ENCODE measurements around the gene DDX10.

The DDX10 gene

DNA sequence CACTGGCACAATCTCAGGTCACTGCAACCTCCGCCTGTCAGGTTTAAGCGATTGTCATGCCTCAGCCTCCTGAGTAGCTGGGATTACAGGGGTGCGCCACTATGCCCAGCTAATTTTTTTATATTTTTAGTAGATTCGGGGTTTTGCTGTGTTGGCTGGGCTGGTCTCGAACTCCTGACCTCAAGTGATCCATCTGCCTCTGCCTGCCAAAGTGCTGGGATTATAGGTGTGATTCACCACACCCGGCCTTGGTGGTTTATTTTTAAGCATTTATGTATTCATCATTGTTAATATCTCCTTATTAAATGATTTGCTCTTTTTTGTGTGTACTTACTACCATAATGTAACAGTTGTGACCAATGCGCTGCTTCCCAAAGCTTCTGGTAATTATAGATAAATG is 171.7 kb downstream of the DDX10 start:
- DNase-seq = no peak

DNA sequence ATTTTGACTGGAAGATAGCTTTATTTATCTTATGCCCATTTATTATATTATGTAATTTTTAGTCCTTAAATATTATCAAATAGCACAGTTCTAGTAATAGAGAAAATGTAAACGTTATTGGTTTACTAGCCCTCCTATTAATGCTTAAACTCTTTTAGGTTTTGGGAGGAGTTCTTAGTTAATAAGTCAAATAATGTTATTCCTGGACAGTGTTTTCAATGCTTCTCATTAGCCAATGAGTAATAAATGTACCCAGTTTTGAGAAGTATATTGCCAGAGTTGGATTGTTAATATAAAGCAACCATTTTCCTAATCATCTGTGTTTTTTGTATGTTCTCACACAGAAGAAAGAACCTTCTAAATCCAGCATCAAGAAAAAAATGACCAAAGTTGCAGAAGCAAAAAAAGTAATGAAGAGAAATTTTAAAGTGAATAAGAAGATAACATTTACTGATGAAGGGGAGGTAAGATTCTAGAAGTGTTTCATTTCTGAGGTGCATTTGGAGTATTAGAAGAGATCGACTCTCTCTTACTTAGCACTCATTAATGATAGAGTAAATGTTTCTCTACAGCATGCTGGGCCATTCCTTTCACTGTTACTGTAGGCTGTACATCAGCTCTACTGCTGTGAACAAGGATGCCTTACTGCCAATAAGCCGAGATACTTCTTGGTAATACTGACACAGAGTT is 173.4 kb downstream of the DDX10 start:
- DNase-seq = no peak

DNA sequence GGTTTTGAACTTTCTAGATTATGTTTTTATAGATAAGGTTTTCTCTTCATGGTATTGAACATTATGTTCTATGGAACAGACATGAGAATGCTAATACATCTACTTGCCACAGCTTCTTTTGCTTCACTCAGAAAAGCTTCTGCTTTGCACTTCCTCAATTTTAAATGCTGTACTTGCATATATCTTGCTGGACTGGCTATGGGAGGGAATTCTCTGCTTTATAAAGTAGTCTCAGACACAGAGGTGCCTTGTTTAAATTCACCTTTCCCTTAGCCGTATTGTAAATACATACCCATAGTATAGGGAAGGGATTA is 173.9 kb downstream of the DDX10 start:
- DNase-seq = no peak

DNA sequence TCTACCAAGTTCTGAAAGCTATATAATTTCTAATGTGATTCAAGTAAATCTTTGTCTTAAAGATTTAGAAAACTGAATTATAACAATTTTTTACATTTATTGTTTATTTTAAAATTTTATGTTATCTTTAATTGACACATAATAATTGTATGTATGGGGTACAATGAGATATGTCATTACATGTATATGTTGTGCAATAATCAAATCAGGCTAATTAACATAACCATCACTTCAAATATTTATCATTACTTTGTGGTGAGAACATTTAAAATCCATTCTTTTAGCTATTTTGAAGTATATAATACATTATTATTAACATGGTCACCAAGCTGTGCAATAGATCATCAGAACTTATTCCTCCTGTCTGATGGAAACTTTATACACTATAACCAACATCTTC is 181.1 kb downstream of the DDX10 start:
- no peak for DNase-seq

DNA sequence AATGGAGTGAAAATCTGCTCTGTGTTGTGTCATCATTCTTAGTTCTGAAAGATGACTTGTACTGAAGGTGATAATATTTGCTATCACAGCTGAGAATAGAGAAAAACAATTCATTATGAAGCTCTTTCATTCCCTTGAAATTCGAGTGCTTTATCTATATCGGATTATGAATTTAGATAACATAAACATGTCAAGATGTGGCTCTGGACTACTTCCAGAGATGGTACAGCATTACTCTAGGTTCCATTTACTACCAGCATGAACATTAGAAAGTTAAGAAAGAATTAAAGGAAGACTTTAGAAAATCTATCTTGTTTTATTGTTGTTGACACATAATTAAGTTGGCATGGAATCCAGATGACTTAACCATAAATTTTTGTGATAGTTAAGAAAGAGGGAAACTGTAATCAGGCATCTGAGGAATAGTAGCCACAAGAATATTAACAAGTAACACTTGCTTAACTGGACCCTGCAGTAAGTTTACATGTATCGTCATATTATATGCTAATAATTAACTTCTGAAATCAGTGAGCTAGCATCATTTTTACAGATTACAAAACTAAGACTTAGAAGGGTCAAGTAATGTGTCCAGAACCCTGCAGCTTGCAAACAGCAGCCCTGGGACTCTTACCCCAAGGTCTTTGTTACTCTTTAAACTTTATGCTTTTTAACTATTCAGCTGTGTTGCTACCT is 182.6 kb downstream of the DDX10 start:
- DNase-seq = no peak

DNA sequence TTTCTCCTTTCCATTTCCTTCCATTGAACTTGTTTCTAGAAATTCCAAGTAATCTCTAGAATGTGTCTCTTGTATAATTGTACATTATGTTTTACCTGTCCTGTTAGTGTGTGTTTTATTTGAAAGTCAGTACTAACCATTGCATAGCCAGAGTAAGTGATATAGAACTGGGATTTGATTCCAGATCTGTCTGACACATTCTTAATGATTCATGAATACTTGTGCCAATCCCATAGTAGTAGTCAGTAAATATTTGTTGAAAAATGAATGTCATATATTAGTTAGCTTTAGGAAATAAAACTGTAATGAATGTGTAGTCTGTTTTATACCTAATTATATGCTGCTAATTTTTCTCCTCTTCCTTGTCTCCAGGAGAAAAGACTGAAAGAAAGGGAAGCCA is 186.9 kb downstream of the DDX10 start:
- DNase-seq = no peak

DNA sequence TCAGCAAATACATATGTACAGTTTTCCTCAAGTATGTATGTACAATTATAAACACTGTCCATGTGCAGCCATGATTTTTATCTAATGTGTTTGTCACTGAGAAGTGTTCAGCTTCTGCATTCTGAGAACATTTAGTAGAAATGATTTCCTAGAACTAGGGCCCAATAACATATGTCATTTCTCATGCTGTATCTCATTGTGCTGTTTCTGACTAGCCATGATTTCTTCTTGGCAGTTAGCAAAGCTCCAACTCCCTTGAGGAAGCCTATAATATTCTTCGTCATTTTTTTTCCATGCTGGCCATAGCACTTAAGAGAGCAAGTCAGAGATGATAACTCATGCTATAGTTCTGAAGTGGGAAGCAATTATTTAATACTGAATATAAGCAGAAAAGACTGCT is 187.8 kb downstream of the DDX10 start:
- no peak for DNase-seq

DNA sequence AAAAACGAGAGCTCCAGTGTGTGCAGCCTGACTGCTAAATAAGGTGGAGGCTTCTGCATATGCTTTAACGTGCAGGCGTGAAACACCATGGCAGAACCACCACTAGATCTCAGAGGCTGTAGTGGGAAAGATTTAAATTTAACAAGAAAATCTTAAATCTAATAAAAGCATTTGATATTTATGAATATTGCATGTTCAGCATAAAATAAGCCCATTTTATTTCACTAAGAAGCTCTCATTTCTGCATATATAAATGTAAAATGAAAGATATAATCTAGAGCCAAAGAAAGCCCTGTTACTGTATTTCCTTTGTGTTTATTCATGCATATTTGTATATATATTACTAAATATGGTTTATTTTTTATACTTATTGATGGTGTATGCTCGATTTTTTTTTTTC is 188.3 kb downstream of the DDX10 start:
- no peak for DNase-seq

DNA sequence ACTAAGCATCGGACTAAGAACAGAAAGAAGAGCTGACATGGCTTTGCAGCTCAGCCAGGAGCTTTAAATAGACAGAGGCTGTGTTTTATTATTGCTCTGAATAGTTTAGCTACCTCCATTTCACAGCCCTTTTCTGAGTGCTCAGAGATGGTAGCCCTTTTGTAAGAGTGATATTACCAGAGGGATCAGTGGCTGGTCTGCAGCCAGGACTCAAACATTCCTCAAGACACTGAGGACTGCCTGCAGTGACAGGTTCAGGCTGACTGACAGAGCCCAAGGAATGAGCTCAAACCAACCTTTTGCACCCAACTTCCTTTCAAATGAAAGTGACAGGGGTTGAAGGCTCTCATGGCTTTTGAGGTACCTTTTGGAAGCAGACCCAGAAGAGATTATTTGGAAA is 189.0 kb downstream of the DDX10 start:
- peak; percentile 12 for DNase-seq

DNA sequence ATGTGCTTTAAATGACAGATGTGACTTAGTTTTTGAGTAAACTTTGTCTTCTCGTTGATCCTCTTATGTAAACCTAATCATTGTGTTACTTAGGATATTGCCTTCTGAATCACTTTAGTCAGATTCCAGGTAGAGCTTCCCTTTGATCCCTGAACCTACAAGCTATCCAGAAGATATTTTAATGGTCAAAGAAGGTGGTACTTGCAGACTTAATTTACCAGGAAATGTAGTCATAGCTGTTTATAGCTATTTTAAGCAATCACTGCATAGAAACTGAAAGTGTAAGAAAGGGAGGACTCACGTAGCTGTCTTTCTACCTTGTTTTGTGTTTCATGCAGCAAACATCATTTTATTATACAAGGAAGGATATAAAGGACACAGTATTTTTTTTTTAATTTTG is 189.5 kb downstream of the DDX10 start:
- DNase-seq = peak; percentile 43

DNA sequence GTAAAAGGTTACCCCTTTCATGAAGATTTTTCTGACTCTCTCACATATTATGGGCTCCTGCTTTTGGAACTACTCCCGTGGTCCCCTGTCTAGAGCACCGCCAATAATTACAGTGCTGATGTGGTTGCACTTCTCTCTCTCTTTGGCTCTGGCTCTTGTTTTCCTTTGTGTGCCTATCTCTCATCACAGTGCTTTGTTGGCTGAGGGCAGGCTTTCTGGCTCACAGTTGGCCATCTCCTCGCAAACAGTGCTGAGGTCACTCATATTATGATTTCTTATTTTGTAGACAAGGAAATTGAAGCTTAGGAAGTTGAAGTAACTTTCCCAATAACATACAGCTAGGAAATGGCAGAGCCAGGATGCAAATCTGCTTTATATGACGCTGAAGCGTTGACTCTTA is 192.5 kb downstream of the DDX10 start:
- DNase-seq = no peak

DNA sequence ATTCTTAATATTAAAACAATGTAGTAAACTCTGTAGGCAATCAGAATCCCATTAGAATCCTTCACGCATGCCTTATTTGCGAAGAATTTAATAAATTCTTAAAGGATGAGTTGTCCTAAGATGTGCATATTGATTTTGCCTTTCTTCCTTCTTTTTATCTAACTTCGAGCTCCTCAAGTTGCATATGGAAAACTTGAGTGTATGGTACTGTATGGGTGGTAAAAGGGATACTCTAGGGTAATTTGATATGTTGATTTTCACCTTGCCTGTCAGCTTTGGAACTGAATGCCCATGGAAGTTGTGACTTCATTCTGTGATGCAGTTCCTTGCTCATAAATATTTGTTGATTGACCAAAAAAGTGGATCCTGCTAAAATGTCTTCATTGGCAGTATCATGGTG is 193.8 kb downstream of the DDX10 start:
- no peak for DNase-seq

DNA sequence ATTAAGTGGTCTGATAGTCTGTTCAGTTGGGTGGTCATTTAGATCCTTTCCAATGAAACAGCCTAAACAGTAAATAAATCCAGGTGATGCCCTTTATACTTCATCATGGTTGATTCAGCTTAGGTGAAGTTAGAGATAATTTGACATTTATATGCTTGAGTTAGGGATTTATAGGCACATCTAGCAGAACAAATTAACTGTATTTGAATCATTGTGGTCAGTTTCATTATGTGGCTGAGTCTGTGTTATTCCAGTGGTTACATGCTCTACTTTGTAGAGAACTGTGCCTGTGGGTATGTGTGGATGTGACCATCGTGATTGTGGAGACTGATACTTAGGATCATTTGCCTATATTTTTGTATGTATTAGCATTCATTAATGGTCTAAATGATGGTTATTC is 194.6 kb downstream of the DDX10 start:
- DNase-seq = no peak

DNA sequence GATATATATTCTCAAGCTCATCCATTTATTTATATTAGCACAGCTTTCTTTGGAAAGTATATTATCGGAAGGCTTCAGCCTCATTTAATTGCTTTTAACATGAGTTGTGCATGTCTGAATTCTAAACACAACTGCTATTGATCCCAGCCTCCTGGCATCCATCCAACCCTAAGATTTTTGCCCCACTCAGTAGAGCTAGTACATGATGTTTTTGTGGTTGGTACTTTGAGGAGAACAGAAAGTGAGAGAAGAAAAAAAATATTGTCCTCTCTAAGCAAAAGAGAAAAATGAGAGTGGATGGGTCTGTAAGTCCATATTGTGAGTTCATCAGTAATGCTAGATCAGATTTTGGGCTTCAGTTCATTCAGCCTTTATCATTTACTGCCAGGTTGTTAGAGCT is 198.7 kb downstream of the DDX10 start:
- no peak for DNase-seq

DNA sequence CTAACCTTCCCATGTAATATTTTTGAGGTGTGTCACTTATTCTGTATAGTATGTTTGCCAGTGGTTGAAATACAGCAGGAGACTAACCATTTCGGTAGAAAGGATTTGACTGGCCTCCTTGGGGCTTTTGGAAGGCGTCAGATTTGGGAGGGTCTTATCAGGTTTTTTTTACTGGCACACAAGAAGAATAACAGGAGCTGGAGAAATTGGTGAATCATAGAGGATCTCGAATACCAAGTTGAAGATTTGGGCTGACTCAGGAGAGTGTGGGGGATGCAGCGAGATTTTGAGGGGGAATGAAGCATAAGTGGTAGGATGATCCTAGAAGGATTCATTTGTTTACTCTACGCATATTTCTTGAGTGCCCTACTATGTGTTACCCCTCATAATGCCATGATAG is 200.5 kb downstream of the DDX10 start:
- no peak for DNase-seq

DNA sequence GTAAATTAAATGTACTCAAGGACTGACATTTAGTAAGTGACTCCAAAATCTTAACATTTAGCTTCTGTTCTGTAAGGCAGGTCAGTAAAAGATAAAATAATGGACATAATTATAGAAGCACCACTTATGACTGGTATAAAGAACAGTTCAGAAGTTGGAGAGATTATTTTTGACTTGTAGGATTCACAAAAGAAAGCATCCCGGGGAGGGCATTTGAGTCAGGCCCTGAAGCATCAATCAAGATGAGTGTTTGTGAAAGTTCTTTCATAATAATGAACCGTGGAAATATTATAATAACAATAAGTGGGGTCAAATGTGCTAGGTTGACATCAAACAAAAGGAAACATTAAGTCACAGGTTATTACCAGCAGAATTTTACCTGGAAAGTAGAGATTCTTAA is 201.9 kb downstream of the DDX10 start:
- no peak for DNase-seq

DNA sequence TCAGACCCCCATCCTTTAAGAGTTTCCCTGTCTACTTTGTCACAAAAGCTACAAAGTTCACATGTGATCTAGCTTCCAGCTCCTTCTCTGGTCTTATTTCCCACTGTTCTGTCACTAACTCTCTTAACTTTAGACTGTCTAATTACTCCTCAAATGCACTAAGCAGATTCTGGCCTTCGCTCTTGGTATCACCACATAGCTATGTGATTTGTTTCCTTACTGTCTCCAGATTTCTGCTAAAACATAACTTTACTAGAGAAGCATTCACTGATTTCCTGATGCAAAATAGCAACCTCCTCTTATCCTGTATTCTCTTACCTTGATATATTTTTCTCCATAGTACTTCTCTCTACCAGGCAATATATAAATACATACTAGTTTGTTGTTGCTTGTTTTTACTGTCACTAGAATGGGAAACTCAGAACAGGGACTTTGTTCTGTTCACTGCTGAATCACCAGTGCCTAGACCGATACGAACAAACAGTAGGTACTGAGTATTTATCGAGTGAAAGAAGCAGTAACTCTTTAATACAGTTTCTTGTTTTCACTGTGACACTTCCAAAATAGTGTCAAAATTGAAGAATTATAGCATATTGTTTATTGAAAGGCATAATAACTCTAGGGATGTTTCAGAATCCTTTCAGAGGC is 205.6 kb downstream of the DDX10 start:
- DNase-seq = no peak

DNA sequence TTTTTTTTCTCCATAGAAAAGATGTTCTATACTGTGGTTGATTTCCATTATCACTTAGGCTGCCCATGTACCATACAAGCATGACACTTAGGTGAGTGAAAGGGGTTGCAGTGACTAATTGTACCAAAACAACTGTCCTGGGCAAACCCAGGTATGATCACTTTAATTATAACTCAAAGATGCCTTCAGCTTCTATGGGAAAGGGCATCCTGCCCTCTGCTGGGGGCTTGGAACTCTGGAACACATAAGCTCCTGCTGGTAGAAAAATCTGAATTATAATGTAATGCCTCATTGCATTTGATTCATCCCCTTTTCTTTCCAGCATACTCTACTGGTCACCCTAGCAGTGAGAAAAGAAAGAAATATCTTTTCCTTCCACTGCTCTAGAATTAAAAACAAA is 206.3 kb downstream of the DDX10 start:
- DNase-seq = peak; percentile 11

DNA sequence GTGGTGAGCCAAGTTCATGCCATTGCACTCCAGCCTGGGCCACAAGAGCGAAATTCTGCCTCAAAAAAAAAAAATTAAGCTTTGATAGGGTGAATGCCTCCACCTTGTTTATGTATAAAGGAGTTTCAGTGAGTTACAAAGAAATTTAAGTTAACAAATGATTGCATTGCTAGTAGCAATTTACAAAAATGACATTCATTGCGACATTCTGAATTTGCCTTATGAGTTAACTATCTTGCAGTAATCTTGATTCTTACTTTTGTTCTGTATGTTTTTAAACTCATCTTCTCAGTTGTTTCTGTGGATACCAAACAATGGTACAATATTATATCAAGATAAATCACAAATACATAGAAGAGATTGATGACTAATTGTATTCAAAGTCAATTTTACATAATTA is 207.0 kb downstream of the DDX10 start:
- DNase-seq = no peak

DNA sequence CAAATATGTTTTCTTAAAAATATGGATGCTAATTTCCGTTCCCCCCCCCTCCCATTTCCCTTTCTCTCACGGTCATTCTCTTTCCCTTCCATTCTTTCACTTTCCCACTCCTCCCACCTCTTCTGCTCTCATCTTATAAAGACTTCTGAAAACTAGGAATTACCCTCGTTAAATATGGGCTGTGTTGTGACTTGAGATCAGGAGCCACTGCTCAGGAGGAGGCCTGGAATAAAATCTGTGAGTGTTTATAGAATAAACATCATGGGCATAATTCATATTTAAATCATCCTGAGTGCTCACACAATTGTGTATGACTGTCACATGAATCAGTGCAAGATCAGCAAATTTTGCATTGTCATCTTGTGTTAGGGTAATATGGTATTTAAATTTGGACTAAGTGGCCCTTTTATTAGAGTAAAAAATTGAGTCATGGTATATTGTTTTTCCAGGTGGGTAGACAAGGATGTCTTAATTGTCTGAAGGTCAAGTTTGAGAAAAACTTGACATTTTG is 208.0 kb downstream of the DDX10 start:
- no peak for DNase-seq

DNA sequence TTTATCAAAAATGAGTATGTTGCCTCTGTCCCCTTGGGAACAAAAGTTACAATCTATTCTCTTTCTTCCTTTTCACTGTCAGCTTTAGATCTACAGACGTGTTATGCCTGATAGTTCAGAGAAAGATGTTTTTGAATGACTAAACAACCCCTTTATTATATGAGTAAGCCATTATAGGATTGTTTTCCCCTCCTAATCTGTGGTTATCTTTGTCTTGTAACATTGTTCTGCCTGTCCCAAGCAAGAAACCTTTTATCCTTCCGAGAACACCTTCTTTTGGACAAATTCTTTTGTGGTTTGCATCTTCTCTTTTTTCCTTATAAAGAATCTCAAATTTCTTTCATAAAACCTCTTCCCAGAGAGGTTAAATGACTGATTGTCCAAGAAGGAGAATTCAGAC is 208.4 kb downstream of the DDX10 start:
- DNase-seq = no peak

DNA sequence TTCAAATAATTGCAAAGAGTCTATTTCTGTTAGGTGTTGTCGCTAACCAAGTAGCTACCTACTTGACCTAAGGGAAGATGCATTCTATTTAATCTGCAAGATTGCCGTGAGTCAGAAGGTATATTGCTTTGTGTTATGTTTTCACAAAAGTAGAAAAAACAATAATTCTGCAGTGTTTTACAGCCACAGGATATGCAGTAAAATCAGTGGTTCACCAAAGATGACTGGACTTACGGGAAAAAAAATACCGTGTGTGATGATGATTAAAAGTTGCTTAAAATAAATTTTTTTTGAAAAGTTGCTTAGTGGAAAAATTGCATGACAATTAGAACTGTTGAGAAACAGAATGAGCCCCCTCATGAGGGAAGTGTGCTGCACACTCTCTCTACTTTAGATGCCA is 209.1 kb downstream of the DDX10 start:
- DNase-seq = no peak

DNA sequence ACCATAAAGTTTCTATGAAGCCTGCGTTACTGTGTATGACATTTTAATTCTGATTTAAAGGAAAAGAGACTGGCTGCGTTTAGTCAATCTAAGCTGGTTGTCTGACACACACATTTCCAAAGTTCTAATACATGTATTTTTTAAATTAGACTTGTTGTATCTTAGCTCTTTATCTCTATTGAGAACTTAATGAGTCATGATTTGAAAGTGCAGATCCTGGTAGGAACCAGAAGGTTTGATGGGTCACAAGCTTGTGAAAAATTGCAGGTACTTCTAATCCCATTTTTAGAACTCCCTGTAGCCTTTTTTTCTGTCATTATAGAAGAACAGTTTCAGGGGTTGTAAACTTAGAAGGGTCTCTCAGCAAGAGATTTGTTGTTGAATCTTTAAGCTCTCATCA is 210.3 kb downstream of the DDX10 start:
- no peak for DNase-seq

DNA sequence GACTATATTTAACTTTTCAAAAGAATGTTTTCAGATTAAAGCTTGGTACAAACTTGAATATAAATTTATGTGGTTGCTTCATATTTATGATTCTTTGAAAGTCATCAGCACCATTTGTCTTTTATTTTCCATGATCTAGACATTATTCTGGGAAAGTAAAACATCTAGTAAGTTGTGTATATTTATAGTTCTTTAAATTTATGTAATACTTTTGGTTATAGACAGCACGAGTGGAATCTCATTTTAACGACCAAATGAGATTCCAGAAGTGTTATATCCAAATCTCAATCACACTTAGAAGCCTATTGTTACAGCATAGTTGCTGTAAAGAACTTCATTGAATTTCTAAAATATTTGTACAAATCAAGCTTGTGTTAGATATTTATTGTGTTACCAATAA is 212.3 kb downstream of the DDX10 start:
- no peak for DNase-seq

DNA sequence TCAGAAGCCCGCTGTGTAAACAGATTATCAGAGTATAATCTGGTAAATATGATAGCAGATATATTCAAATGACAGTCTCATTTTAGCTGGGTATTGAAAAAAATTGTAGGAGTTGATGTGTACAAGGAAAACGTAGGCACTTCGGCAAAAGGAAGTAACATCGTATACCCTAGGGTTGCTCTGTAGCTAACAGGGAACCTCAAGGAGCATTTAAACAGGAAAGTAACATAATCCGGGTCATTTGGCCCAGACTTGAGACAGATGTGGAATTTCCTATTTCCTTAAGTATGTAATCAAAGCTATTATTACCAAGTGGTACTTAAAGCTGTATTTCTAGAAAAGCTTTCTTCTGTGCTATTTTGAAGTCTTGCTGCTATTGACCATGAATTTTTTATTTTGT is 215.6 kb downstream of the DDX10 start:
- no peak for DNase-seq

Data from CD4-positive, alpha-beta T cell treated with Interleukin-17A for 1 hour (primary cell).